Lower lobe of right lung (tissue), 2 donors: ENCODE measurements around the gene TRAPPC2L. TPM values are rescaled to one million over a fixed set of nuclear protein-coding genes. Genes with fewer than 3 reads are reported as not detected.

ENCODE experiments used
- ATAC-seq, 2 donors: fragments of 200-7000 bp; cut with Tn5 transposase; one replicate each; pipeline ENCODE4 v1.9.1; 2020 to 2022; ENCODE audit warnings: mild to moderate bottlenecking in 2 of 2, moderate library complexity in 2 of 2
- DNase-seq: peaks from one replicate; pipeline ENCODE4 v3.0.0-alpha.2; 2020
- H3K27ac ChIP-seq: fragments of 200-600 bp; one replicate; pipeline ENCODE4 v1.8.0; 2022
- H3K27me3 ChIP-seq: fragments of 200-600 bp; one replicate; pipeline ENCODE4 v1.8.0; 2022; ENCODE audit warnings: low read depth
- H3K36me3 ChIP-seq: fragments of 200-600 bp; one replicate; pipeline ENCODE4 v1.8.0; 2022; ENCODE audit warnings: mild to moderate bottlenecking
- H3K4me1 ChIP-seq: fragments of 200-600 bp; one replicate; pipeline ENCODE4 v1.8.0; 2022
- H3K4me3 ChIP-seq: fragments of 200-600 bp; one replicate; pipeline ENCODE4 v1.8.0; 2022; ENCODE audit warnings: mild to moderate bottlenecking
- H3K9me3 ChIP-seq: fragments of 200-600 bp; one replicate; pipeline ENCODE4 v1.8.0; 2022
- intact Hi-C: fragments of 100-400 bp; cut with DNase I; formaldehyde crosslinking; loops from one replicate; pipeline ENCODE4 v1.11.0; 2022
- total RNA-seq: library from RNA; stranded (reverse); fragmentation: NEBNext Ultra II Directional; extraction: Animal tissue kit (Norgen Biotek cat#: 25700); gene quantifications from one replicate; pipeline ENCODE4 v1.2.1, GENCODE V29; 2021
- TF ChIP-seq, protein P1 (sequence below): fragments of 200-600 bp; IDR thresholded peaks from one replicate; pipeline ENCODE4 v1.8.0; 2022; ENCODE audit warnings: antibody characterized with exemption, mild to moderate bottlenecking
- donor health status: DM: no; HTN: yes; CAD: no; lungs with severe emphysema.

The TRAPPC2L gene
- total RNA-seq, 1 donor from 2014 or later = 51.4 TPM

DNA sequence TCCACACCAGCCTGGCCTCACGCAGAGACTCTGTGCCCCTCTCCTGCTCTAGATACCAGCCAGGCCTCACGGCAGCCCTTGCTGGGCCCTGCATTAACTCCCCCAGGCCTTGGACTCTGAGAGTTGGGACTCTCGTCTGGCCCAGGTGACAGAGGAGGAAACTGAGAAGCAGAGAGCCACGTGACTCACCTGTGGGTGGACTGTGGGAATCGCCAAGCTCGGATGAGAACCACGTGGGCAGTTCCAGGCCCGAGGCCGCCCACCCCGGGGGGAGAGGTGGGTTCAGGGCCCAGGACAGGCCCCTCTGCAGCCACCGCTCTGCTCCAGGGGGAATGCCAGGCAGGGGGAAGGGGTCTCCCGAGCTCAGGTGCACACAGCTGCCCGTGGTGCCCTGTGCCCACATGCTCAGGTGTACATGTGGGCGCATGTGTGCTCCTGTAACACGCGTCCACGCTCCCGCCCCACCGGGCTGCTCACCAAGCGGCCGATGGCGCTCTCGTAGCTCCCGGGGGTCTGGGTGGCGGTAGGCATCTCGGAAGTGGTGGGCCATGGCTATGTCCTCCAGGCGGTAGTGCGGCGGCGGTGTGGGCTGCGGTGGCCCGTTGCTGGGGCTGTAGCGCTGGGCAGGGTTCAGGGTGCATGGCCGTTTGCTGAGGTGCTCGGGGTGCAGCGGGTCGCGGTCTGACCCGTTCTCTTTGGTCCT is 27.8 kb downstream of the TRAPPC2L start:
- ATAC-seq = no peak
- Histone ChIP-seq H3K9me3 (no peaks in the 10 kb centered on the region), H3K27ac (no peak overlapping the region), H3K36me3 (peaks cover 30% of the 10 kb centered on the region), H3K4me3 (no peak overlapping the region), H3K27me3 (no peaks in the 10 kb centered on the region), H3K4me1 (peaks cover 8% of the 10 kb centered on the region)
- TF ChIP-seq, protein P1, sequence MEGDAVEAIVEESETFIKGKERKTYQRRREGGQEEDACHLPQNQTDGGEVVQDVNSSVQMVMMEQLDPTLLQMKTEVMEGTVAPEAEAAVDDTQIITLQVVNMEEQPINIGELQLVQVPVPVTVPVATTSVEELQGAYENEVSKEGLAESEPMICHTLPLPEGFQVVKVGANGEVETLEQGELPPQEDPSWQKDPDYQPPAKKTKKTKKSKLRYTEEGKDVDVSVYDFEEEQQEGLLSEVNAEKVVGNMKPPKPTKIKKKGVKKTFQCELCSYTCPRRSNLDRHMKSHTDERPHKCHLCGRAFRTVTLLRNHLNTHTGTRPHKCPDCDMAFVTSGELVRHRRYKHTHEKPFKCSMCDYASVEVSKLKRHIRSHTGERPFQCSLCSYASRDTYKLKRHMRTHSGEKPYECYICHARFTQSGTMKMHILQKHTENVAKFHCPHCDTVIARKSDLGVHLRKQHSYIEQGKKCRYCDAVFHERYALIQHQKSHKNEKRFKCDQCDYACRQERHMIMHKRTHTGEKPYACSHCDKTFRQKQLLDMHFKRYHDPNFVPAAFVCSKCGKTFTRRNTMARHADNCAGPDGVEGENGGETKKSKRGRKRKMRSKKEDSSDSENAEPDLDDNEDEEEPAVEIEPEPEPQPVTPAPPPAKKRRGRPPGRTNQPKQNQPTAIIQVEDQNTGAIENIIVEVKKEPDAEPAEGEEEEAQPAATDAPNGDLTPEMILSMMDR = no peak
- intact Hi-C loops = no loop called here
- DNase-seq = no peak

- Histone ChIP-seq H3K27ac (no peak overlapping the region), H3K4me3 (no peak overlapping the region), H3K36me3 (peaks cover 31% of the 10 kb centered on the region), H3K9me3 (no peaks in the 10 kb centered on the region), H3K27me3 (no peaks in the 10 kb centered on the region), H3K4me1 (peaks cover 8% of the 10 kb centered on the region)
- DNase-seq = no peak
- intact Hi-C loops = no loop called here
- ATAC-seq = no peak
- TF ChIP-seq, protein P1 = no peak
Measured at GRCh38 chr16:88885693-88886280, 28.9 kb downstream of the TRAPPC2L start.

- H3K36me3 ChIP-seq = peaks cover 31% of the 10 kb centered on the region
- ATAC-seq (peak; percentile 7 to 23), DNase-seq (no peak)
Measured at GRCh38 chr16:88886420-88886844, 29.5 kb downstream of the TRAPPC2L start.

DNA sequence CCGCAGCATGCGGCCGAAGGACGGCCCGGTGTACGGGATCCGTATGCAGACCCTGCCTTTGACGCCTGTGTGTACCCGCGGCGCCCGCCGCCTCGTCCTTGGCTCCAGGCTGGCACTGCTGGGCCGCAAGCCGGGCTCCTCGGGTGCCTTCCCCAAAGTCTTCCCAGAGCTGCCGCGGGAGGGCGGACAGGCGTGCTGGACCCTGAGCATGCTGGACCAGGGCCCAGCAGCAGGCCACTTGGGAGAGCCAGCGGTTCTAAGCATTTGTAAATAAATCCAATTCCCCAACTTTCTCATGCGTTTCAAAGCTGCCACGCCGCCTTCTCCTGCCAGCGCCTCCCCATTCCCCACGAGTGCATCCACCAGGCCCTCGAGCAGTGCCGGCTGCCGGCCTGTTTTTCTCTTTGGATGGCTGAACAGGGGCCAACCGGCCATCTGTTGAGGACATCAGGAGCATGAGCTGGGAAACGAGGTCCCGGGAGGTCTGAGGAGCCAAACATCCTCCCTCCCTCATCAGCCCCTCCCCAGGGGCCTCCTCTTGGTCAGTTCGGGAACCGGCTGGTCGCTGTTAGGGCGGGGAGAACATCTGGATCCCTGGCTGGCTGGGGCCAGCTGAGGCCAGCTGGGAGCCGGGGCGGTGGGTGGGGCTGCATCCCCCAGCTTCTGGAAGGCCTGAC is 30.1 kb downstream of the TRAPPC2L start:
- H3K4me3 ChIP-seq = no peak overlapping the region
- H3K27ac ChIP-seq = peak overlapping the region; percentile 34
- TF ChIP-seq, protein P1 = no peak
- H3K36me3 ChIP-seq = peaks cover 37% of the 10 kb centered on the region
- DNase-seq (peak; percentile 69), ATAC-seq (peak; percentile 50 to 73)
- H3K4me1 ChIP-seq = peaks cover 8% of the 10 kb centered on the region
- no peaks in the 10 kb centered on the region for H3K27me3 ChIP-seq
- intact Hi-C loops = no loop called here
- no peaks in the 10 kb centered on the region for H3K9me3 ChIP-seq

More at GRCh38 chr16:88886420-88886844, 29.5 kb downstream of the TRAPPC2L start:
- no peaks in the 10 kb centered on the region for H3K27me3 ChIP-seq
- intact Hi-C loops = no loop called here
- H3K27ac ChIP-seq = peak overlapping the region; percentile 34
- no peak overlapping the region for H3K4me3 ChIP-seq
- no peaks in the 10 kb centered on the region for H3K9me3 ChIP-seq
- H3K4me1 ChIP-seq = peaks cover 8% of the 10 kb centered on the region
- TF ChIP-seq, protein P1 = no peak

DNA sequence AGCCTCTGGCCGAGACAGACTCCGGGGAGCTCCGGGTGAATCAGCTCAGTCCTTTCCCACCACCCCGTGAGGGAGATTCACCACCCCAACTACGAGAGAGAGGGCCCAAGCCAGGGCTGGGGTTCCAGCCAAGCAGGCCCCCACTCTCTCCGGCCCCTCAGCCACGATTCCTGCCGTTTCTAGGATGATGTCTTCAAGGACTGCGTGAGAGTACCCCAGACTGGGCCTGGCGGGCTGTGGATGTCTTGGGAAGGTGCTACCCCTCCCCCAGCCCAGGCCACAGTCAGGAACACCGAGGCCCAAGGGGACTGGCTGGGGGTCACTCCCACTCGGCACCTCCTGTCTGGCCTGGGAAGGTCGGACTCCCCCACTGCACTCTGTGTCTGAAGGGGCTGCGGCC is 31.1 kb downstream of the TRAPPC2L start:
- Histone ChIP-seq H3K4me1 (peaks cover 8% of the 10 kb centered on the region), H3K36me3 (peaks cover 45% of the 10 kb centered on the region), H3K4me3 (no peak overlapping the region), H3K9me3 (no peaks in the 10 kb centered on the region), H3K27ac (peak overlapping the region; percentile 68), H3K27me3 (no peaks in the 10 kb centered on the region)
- no peak for ATAC-seq
- TF ChIP-seq, protein P1 = no peak
- intact Hi-C loops = no loop called here
- DNase-seq = no peak
